PC-9 (cell line): ENCODE results near the gene IGFLR1. TPM values are rescaled to one million over a fixed set of nuclear protein-coding genes. Genes with fewer than 3 reads are reported as not detected.
A peak's percentile ranks its signal among the peaks of the same experiment; 100 is the strongest.

Source experiments
- BruUV-seq: library from RNA; stranded (reverse); fragments of 400-500 nt; replicated peaks from 2 replicates; lab custom pipeline; 2021; lab: Mats Ljungman, UMichigan
- CTCF ChIA-PET: fragments of 300-600 bp; sonication (Branson Sonifier 250); formaldehyde crosslinking; loops from one replicate; lab custom pipeline; 2022; ENCODE audit warnings: antibody characterized with exemption; lab: Charles Lee
- POLR2A ChIA-PET: fragments of 300-600 bp; sonication (Branson Sonifier 250); formaldehyde crosslinking; loops from one replicate; lab custom pipeline; 2022; ENCODE audit warnings: antibody characterized with exemption; ENCODE audit not compliant: unreplicated experiment; lab: Charles Lee
- DNase-seq, 2 experiments: peaks; one replicate each; pipeline versions ENCODE4 v3.0.0 to v3.0.0-alpha.2; 2015 to 2022; ENCODE audit warnings: mixed read lengths in 1 of 2
- H2AFZ ChIP-seq: fragments of 200-600 bp; sonication (generic); 2 replicates; pipeline ENCODE4 v1.8.1; 2017; ENCODE audit warnings: antibody characterized with exemption
- H3F3A ChIP-seq: fragments of 200-600 bp; sonication (generic); 2 replicates; pipeline ENCODE4 v1.8.1; 2017; ENCODE audit warnings: antibody characterized with exemption, mild to moderate bottlenecking, low read depth; ENCODE audit not compliant: insufficient read depth
- H3K27ac ChIP-seq: fragments of 200-600 bp; sonication (generic); 2 replicates; pipeline ENCODE4 v1.6.1; 2016; ENCODE audit warnings: mixed run types
- H3K27me3 ChIP-seq: fragments of 200-600 bp; sonication (generic); 2 replicates; pipeline ENCODE4 v1.6.1; 2016; ENCODE audit warnings: low read depth, mixed run types; ENCODE audit not compliant: insufficient read depth
- H3K36me3 ChIP-seq: fragments of 200-600 bp; sonication (generic); 2 replicates; pipeline ENCODE4 v1.6.1; 2016; ENCODE audit warnings: low read depth, mixed run types
- H3K4me1 ChIP-seq: fragments of 200-600 bp; sonication (generic); replicated peaks from 2 replicates; pipeline ENCODE4 v1.6.1; 2016; ENCODE audit warnings: mixed run types; ENCODE audit not compliant: insufficient read depth
- H3K4me2 ChIP-seq: fragments of 200-600 bp; sonication (generic); 2 replicates; pipeline ENCODE4 v1.6.1; 2017; ENCODE audit warnings: mixed run types
- H3K4me3 ChIP-seq: fragments of 200-600 bp; sonication (generic); 2 replicates; pipeline ENCODE4 v1.6.1; 2016; ENCODE audit warnings: mixed run types
- H3K79me2 ChIP-seq: fragments of 200-600 bp; sonication (generic); 2 replicates; pipeline ENCODE4 v1.6.1; 2017; ENCODE audit warnings: low read depth, mixed run types
- H3K9me2 ChIP-seq: fragments of 200-600 bp; sonication (generic); 2 replicates; pipeline ENCODE4 v1.8.1; 2017; ENCODE audit warnings: mild to moderate bottlenecking; ENCODE audit not compliant: insufficient read depth
- H3K9me3 ChIP-seq: fragments of 200-600 bp; sonication (generic); 2 replicates; pipeline ENCODE4 v1.8.1; 2016; ENCODE audit warnings: low read depth; ENCODE audit not compliant: insufficient read depth
- H4K20me1 ChIP-seq: fragments of 200-600 bp; sonication (generic); 2 replicates; pipeline ENCODE4 v1.8.1; 2017; ENCODE audit not compliant: insufficient read depth
- CTCF ChIP-seq: fragments of 200-600 bp; sonication (generic); conservative IDR thresholded peaks from 2 replicates; pipeline ENCODE4 v1.6.1; 2017; ENCODE audit warnings: mixed run types, antibody characterized with exemption, mild to moderate bottlenecking, moderate library complexity
- EZH2 ChIP-seq: fragments of 200-600 bp; sonication (generic); IDR thresholded peaks from 2 replicates; pipeline ENCODE4 v1.8.0; 2017; ENCODE audit warnings: antibody characterized with exemption, low read depth
- intact Hi-C: fragments of 100-400 bp; cut with micrococcal nuclease; formaldehyde crosslinking; loops from one replicate; pipeline ENCODE4 v1.10.0; 2022; ENCODE audit not compliant: unreplicated experiment
- total RNA-seq: library from RNA; stranded (reverse); gene quantifications from 2 replicates; pipeline ENCODE4 v1.2.3, GENCODE V29; 2021

The IGFLR1 gene
- total RNA-seq, 1 experiment from 2014 or later = 9.7 TPM

GRCh38 chr19:35757749-35758608 lies 15.7 kb upstream of the IGFLR1 start, which contains the start of gene PROSER3:
Gene PROSER3 (plus strand): TSS chr19:35758176. CDS start chr19:35758216, 40 bp downstream.
- Histone ChIP-seq H3K36me3 (no peaks in the 10 kb centered on the region; the same call in 1 of the 2 replicates), H4K20me1 (peaks cover 4% of the 10 kb centered on the region; the same call in 1 of the 2 replicates), H3K27me3 (no peaks in the 10 kb centered on the region), H2AFZ (peak within 1 kb of the TSS; percentile 85), H3K27ac (peak within 1 kb of the TSS; percentile 67), H3K79me2 (peaks cover 19% of the 10 kb centered on the region), H3K9me3 (no peaks in the 10 kb centered on the region), H3K9me2 (no peaks in the 10 kb centered on the region), H3K4me1 (peaks cover 13% of the 10 kb centered on the region), H3K4me2 (peak within 1 kb of the TSS; percentile 95), H3K4me3 (peak within 1 kb of the TSS; percentile 67), H3F3A (peaks cover 19% of the 10 kb centered on the region)
- DNase-seq = peak; percentile 98 to 99
- ChIA-PET POLR2A (interaction anchor here (0.6 to 0.7 kb wide), 3 partner anchors 10 to 169 kb away, joined by 6 to 25 read pairs (median 7); partner anchors contain the start of gene LIN37), CTCF (interaction anchor here (0.6 kb wide), 1 partner anchor 66 kb away, joined by 4 read pairs; no protein-coding TSS in a partner anchor)
- TF ChIP-seq CTCF (no peak), EZH2 (no peak)
- intact Hi-C loops = loop anchor here (1.0 to 2.0 kb wide), 2 partner anchors 10 to 17 kb away; partner anchors contain the start of gene LIN37
- TSS peak; percentile 34 for BruUV-seq

GRCh38 chr19:35757231-35757748 lies 15.0 kb upstream of the IGFLR1 start:
- Histone ChIP-seq H3K79me2 (peaks cover 19% of the 10 kb centered on the region), H3K9me2 (no peaks in the 10 kb centered on the region), H3K9me3 (no peaks in the 10 kb centered on the region), H4K20me1 (peaks cover 4% of the 10 kb centered on the region; the same call in 1 of the 2 replicates), H3K4me3 (peak overlapping the region; percentile 67), H3K4me2 (peak overlapping the region; percentile 95), H3K27me3 (no peaks in the 10 kb centered on the region), H3K27ac (peak overlapping the region; percentile 67), H3F3A (peaks cover 19% of the 10 kb centered on the region), H3K4me1 (peaks cover 13% of the 10 kb centered on the region), H3K36me3 (no peaks in the 10 kb centered on the region; the same call in 1 of the 2 replicates), H2AFZ (peak overlapping the region; percentile 75)
- ChIA-PET POLR2A (interaction anchor here (0.6 to 0.7 kb wide), 3 partner anchors 9 to 170 kb away, joined by 6 to 25 read pairs (median 7); partner anchors contain the start of gene LIN37), CTCF (interaction anchor here (0.6 kb wide), 1 partner anchor 65 kb away, joined by 4 read pairs; no protein-coding TSS in a partner anchor)
- intact Hi-C loops = no loop called here
- TF ChIP-seq CTCF (no peak), EZH2 (no peak)
- DNase-seq = no peak
- BruUV-seq = TSS peak; percentile 90
